Thyroid gland (tissue), 4 donors: ENCODE data around the gene ZBTB12. TPM values are rescaled to one million over a fixed set of nuclear protein-coding genes. Genes with fewer than 3 reads are reported as not detected.

Experiments
- DNase-seq, 2 donors: peaks; one replicate each; pipeline ENCODE4 v3.0.0-alpha.2; 2019
- H3K27ac ChIP-seq, 3 donors: fragments of 200-600 bp; sonication (generic); 1 replicate in 2 of 3; 2 replicates in 1 of 3; pipeline ENCODE4 v1.5.1; 2016 to 2019; ENCODE audit warnings: mild to moderate bottlenecking in 1 of 3, moderate library complexity in 1 of 3
- H3K27me3 ChIP-seq: fragments of 200-600 bp; sonication (generic); one replicate; pipeline ENCODE4 v1.5.1; 2019
- H3K36me3 ChIP-seq, 2 donors: fragments of 200-600 bp; sonication (generic); one replicate each; pipeline ENCODE4 v1.5.1; 2016 to 2019
- H3K4me1 ChIP-seq, 2 donors: fragments of 200-600 bp; sonication (generic); one replicate each; pipeline ENCODE4 v1.5.1; 2017 to 2019
- H3K4me3 ChIP-seq, 3 donors: fragments of 200-600 bp; sonication (generic); replicated peaks in 1 of 3; 1 replicate in 2 of 3; 2 replicates in 1 of 3; pipeline ENCODE4 v1.5.1; 2016; ENCODE audit warnings: mild to moderate bottlenecking in 1 of 3
- H3K9me3 ChIP-seq: fragments of 200-600 bp; sonication (generic); one replicate; pipeline ENCODE4 v1.5.1; 2017
- CTCF ChIP-seq, 6 experiments: fragments of 200-600 bp in 3 of 6; fragments of 450-650 bp in 3 of 6; sonication (generic) in 3 of 6; IDR thresholded peaks; one replicate each; pipeline ENCODE4 v1.5.1; 2016 to 2019; ENCODE audit warnings: antibody characterized with exemption in 6 of 6, mild to moderate bottlenecking in 2 of 6, inconsistent platforms in 1 of 6, moderate library complexity in 1 of 6
- POLR2A ChIP-seq, 2 donors: fragments of 450-650 bp; IDR thresholded peaks; one replicate each; pipeline ENCODE4 v1.6.1; 2017; ENCODE audit warnings: antibody characterized with exemption in 2 of 2, mild to moderate bottlenecking in 2 of 2, moderate library complexity in 1 of 2
- WGBS, 2 donors: methylation state at CpG; one replicate each; pipeline ENCODE4 v1.1.5; 2017; 5-methylcytosine and 5-hydroxymethylcytosine counted together
- intact Hi-C: fragments of 100-400 bp; cut with DNase I; formaldehyde crosslinking; loops from one replicate; pipeline ENCODE4 v1.15.1; 2023
- total RNA-seq, 4 donors: library from RNA; depleted of rRNA; stranded (reverse); fragments of >200 nt; gene quantifications; one replicate each; pipeline ENCODE4 v1.2.3, GENCODE V29; 2016

ZBTB12 gene
- total RNA-seq, 4 donors from 2014 or later, result 0.94 to 2.9 (median 1.5) TPM

DNA sequence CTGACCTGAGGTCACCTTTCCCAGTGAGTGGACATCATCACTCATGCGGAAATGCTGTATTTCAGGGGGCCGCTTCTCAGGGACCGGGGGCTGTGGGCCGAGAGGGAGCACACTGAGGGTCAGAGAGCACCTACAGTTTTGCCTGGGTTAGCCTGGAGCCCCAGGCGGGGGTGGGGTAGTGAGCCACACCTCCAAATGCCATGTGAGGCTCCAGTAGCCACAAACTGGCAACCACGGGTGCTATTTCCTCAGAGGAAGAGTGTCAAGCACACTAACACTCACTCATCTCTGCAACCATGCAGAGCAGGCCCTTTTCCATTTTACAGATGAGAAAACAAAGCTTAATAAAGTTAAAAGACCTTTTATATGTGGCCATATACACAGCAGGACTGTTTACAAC is 9.1 kb downstream of the ZBTB12 start:
- peaks cover 5 to 7% of the 10 kb centered on the region in 2 donors for H3K4me1 ChIP-seq
- no peak for DNase-seq
- no peak overlapping the region for H3K4me3 ChIP-seq
- H3K27ac ChIP-seq, result no peak overlapping the region
- intact Hi-C loops, result no loop called here
- TF ChIP-seq CTCF (IDR thresholded peaks at IDR 0.05), result no peak
- no peak for TF ChIP-seq POLR2A (IDR thresholded peaks at IDR 0.05)
- H3K9me3 ChIP-seq, result no peaks in the 10 kb centered on the region
- 73 to 83% methylated on average over 4 to 6 of the region's 6 CpGs for WGBS, 2 donors
- H3K27me3 ChIP-seq, result no peaks in the 10 kb centered on the region
- peaks cover 17 to 50% of the 10 kb centered on the region in 2 donors for H3K36me3 ChIP-seq

DNA sequence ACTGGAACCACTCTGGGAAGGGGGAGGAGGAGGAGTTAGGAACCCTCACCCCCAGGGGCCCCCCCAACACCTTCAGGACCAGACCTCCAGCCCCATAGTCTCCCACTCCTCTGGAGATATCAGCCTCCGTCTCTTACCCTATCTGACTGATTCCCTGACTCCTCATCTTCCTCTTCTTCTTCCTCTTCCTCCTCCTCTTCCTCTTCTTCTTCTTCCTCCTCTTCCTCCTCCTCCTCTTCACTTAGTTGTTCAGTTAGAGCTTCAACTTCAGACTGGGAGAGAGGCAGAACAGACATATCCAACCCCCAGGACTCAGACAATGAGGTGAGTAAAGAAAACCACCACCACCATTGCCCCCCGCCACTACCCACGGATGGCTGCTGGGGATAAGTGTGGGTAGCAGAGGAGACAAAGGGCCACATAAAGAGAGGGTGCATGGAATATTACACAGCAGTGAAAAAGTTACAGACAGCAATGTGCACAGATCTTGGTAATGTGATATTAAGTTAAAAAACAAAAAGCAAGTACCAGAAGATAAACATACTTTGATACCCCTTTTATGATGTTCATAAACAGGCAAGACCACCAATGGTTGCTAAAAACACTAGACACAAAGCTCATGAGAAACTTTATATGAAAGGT is 12.4 kb downstream of the ZBTB12 start:
- H3K4me3 ChIP-seq, result no peak overlapping the region
- no peaks in the 10 kb centered on the region for H3K4me1 ChIP-seq
- intact Hi-C loops, result no loop called here
- peaks cover 37 to 67% of the 10 kb centered on the region in 2 donors for H3K36me3 ChIP-seq
- no peak overlapping the region for H3K27ac ChIP-seq
- DNase-seq, result no peak
- 96 to 97% methylated on average over 3 of the region's 3 CpGs for WGBS, 2 donors
- no peak for TF ChIP-seq POLR2A (IDR thresholded peaks at IDR 0.05)
- TF ChIP-seq CTCF (IDR thresholded peaks at IDR 0.05), result no peak
- no peaks in the 10 kb centered on the region for H3K27me3 ChIP-seq
- no peaks in the 10 kb centered on the region for H3K9me3 ChIP-seq

GRCh38 chr6:31888276-31889258 is 13.3 kb downstream of the ZBTB12 start:
- peak in 1 of 2 donors; percentile 29 for DNase-seq
- no peaks in the 10 kb centered on the region for H3K9me3 ChIP-seq
- no peaks in the 10 kb centered on the region for H3K27me3 ChIP-seq
- no peaks in the 10 kb centered on the region for H3K4me1 ChIP-seq
- H3K36me3 ChIP-seq, result peaks cover 46 to 75% of the 10 kb centered on the region in 2 donors
- intact Hi-C loops, result no loop called here
- H3K27ac ChIP-seq, result no peak overlapping the region
- TF ChIP-seq CTCF (IDR thresholded peaks at IDR 0.05), result peak; percentile 24 to 71 (median 48)
- TF ChIP-seq POLR2A (IDR thresholded peaks at IDR 0.05), result no peak
- H3K4me3 ChIP-seq, result no peak overlapping the region
- WGBS, 2 donors, result 83 to 85% methylated on average over 33 to 38 of the region's 43 CpGs

- Histone ChIP-seq H3K4me1 (no peaks in the 10 kb centered on the region), H3K27ac (no peak overlapping the region), H3K27me3 (no peaks in the 10 kb centered on the region), H3K9me3 (no peaks in the 10 kb centered on the region), H3K36me3 (peaks cover 53 to 78% of the 10 kb centered on the region in 2 donors), H3K4me3 (no peak overlapping the region)
- TF ChIP-seq CTCF (IDR thresholded peaks at IDR 0.05), result no peak
- no peak for TF ChIP-seq POLR2A (IDR thresholded peaks at IDR 0.05)
- no peak for DNase-seq
- intact Hi-C loops, result no loop called here
- WGBS, 2 donors, result 95 to 96% methylated on average over 16 to 18 of the region's 19 CpGs
Measured at GRCh38 chr6:31887173-31888007, 14.5 kb downstream of the ZBTB12 start.
